Natural killer cell (primary cell): ENCODE results near the gene RNF148. TPM values are rescaled to one million over a fixed set of nuclear protein-coding genes. Genes with fewer than 3 reads are reported as not detected.

ENCODE experiments used
- ATAC-seq, 3 donors: fragments of 150-1000 bp in 2 of 3; fragments of 200-7000 bp in 1 of 3; cut with Tn5 transposase; 1 replicate in 1 of 3; 2 replicates in 2 of 3; pipeline ENCODE4 v1.10.0; 2021; ENCODE audit warnings: mild to moderate bottlenecking in 2 of 3, moderate library complexity in 2 of 3
- DNase-seq, 2 donors: peaks; one replicate each; pipeline versions ENCODE4 v3.0.0 to v3.0.0-alpha.2; 2013 to 2021; ENCODE audit warnings: mixed read lengths in 1 of 2
- H3K27ac ChIP-seq: one replicate; pipeline ENCODE4 v1.5.1; 2013; ENCODE audit warnings: mild to moderate bottlenecking, low read length
- H3K27me3 ChIP-seq: one replicate; pipeline ENCODE4 v1.6.1; 2013; ENCODE audit warnings: low read length; ENCODE audit not compliant: control insufficient read depth, insufficient read depth
- H3K36me3 ChIP-seq: one replicate; pipeline ENCODE4 v1.6.1; 2013; ENCODE audit warnings: low read length; ENCODE audit not compliant: control insufficient read depth, insufficient read depth
- H3K4me1 ChIP-seq: one replicate; pipeline ENCODE4 v1.6.1; 2013; ENCODE audit warnings: low read length; ENCODE audit not compliant: control insufficient read depth, insufficient read depth
- H3K4me3 ChIP-seq: one replicate; pipeline ENCODE4 v1.5.1; 2013; ENCODE audit warnings: low read length
- H3K9me3 ChIP-seq: one replicate; pipeline ENCODE4 v1.6.1; 2013; ENCODE audit warnings: low read length; ENCODE audit not compliant: control insufficient read depth, insufficient read depth
- H3K27ac Mint-ChIP-seq, 2 donors: one replicate each; pipeline ENCODE4 v1.8.0; 2022; ENCODE audit warnings: mild to moderate bottlenecking in 2 of 2, mixed read lengths in 2 of 2, moderate library complexity in 1 of 2
- H3K27me3 Mint-ChIP-seq, 2 donors: one replicate each; pipeline ENCODE4 v1.8.0; 2022; ENCODE audit warnings: low read depth in 2 of 2, mixed read lengths in 2 of 2
- H3K36me3 Mint-ChIP-seq: one replicate; pipeline ENCODE4 v1.8.0; 2022; ENCODE audit warnings: mixed read lengths
- H3K4me1 Mint-ChIP-seq, 2 donors: one replicate each; pipeline ENCODE4 v1.8.0; 2022; ENCODE audit warnings: mixed read lengths in 2 of 2
- H3K4me3 Mint-ChIP-seq: one replicate; pipeline ENCODE4 v1.8.0; 2022; ENCODE audit warnings: mild to moderate bottlenecking, moderate library complexity, mixed read lengths
- H3K9me3 Mint-ChIP-seq, 2 donors: one replicate each; pipeline ENCODE4 v1.8.0; 2022; ENCODE audit warnings: mixed read lengths in 2 of 2
- whole genome bisulfite sequencing: methylation state at CpG from one replicate; pipeline ENCODE4 v1.1.7; 2013; ENCODE audit warnings: missing lambda C conversion rate; ENCODE audit not compliant: insufficient coverage; 5-methylcytosine and 5-hydroxymethylcytosine counted together
- intact Hi-C: fragments of 100-400 bp; cut with micrococcal nuclease; formaldehyde crosslinking; loops from one replicate; pipeline ENCODE4 v1.14.2; 2022
- total RNA-seq, 4 donors: library from RNA; stranded (reverse); fragments of 120-200 nt in 1 of 4; gene quantifications; one replicate each; pipeline versions ENCODE4 v1.2.3 to v1.2.4, GENCODE V29; 2013 to 2022
- TF ChIP-seq, protein P1 (sequence below): fragments of 200-600 bp; IDR thresholded peaks from one replicate; pipeline ENCODE4 v1.8.0; 2022; ENCODE audit warnings: antibody characterized with exemption

RNF148 gene
- total RNA-seq, 3 donors from 2014 or later (not counting 1 experiment from before 2014, with no cell fraction given) = not detected

- H3K27ac Mint-ChIP-seq = no peak overlapping the region
These were observed 25.0 kb upstream of the RNF148 start for GRCh38 chr7:122727759-122728158.

DNA sequence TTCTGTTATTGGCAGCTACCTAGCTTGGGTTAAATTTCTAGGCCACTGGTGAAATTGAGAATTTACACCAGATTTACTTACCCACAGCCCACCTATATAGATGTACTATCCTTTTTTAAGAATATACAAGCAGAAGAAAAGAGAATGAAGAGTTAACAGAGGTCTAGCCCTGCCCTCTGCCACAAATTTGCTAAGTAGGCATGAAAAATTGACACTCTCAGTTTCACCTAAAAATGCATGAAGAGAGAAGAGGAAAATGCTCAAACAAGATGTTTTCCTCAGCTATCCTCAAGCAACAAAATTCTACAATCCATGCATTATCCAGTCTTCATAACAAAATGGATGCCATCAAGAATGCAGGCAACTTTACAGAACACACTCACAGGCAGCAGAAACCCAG lies 24.6 kb upstream of the RNF148 start:
- ATAC-seq (no peak), DNase-seq (no peak)
- Histone ChIP-seq H3K27ac (no peak overlapping the region), H3K4me1 (no peaks in the 10 kb centered on the region), H3K36me3 (no peaks in the 10 kb centered on the region), H3K4me3 (no peak overlapping the region), H3K9me3 (no peaks in the 10 kb centered on the region), H3K27me3 (no peaks in the 10 kb centered on the region)
- H3K27ac Mint-ChIP-seq = no peak overlapping the region
- no peaks in the 10 kb centered on the region for H3K36me3 Mint-ChIP-seq
- intact Hi-C loops = no loop called here
- H3K9me3 Mint-ChIP-seq = peaks cover 16 to 17% of the 10 kb centered on the region in 2 donors
- TF ChIP-seq, protein P1, sequence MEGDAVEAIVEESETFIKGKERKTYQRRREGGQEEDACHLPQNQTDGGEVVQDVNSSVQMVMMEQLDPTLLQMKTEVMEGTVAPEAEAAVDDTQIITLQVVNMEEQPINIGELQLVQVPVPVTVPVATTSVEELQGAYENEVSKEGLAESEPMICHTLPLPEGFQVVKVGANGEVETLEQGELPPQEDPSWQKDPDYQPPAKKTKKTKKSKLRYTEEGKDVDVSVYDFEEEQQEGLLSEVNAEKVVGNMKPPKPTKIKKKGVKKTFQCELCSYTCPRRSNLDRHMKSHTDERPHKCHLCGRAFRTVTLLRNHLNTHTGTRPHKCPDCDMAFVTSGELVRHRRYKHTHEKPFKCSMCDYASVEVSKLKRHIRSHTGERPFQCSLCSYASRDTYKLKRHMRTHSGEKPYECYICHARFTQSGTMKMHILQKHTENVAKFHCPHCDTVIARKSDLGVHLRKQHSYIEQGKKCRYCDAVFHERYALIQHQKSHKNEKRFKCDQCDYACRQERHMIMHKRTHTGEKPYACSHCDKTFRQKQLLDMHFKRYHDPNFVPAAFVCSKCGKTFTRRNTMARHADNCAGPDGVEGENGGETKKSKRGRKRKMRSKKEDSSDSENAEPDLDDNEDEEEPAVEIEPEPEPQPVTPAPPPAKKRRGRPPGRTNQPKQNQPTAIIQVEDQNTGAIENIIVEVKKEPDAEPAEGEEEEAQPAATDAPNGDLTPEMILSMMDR = no peak
- H3K27me3 Mint-ChIP-seq = no peaks in the 10 kb centered on the region
- no peaks in the 10 kb centered on the region for H3K4me1 Mint-ChIP-seq
- no peak overlapping the region for H3K4me3 Mint-ChIP-seq

More at GRCh38 chr7:122727759-122728158, 25.0 kb upstream of the RNF148 start:
- WGBS = no CpG with 5 or more reads among the region's 1 CpG
- ATAC-seq (no peak), DNase-seq (no peak)
- no peak overlapping the region for H3K4me3 ChIP-seq
- no peak overlapping the region for H3K27ac ChIP-seq
- no peak overlapping the region for H3K4me3 Mint-ChIP-seq
- no peaks in the 10 kb centered on the region for H3K4me1 Mint-ChIP-seq
- peaks cover 16 to 17% of the 10 kb centered on the region in 2 donors for H3K9me3 Mint-ChIP-seq
- no peaks in the 10 kb centered on the region for H3K27me3 ChIP-seq
- no peaks in the 10 kb centered on the region for H3K36me3 ChIP-seq
- no peaks in the 10 kb centered on the region for H3K9me3 ChIP-seq
- no peaks in the 10 kb centered on the region for H3K27me3 Mint-ChIP-seq
- intact Hi-C loops = no loop called here
- H3K36me3 Mint-ChIP-seq = no peaks in the 10 kb centered on the region
- TF ChIP-seq, protein P1 = no peak
- H3K4me1 ChIP-seq = no peaks in the 10 kb centered on the region

DNA sequence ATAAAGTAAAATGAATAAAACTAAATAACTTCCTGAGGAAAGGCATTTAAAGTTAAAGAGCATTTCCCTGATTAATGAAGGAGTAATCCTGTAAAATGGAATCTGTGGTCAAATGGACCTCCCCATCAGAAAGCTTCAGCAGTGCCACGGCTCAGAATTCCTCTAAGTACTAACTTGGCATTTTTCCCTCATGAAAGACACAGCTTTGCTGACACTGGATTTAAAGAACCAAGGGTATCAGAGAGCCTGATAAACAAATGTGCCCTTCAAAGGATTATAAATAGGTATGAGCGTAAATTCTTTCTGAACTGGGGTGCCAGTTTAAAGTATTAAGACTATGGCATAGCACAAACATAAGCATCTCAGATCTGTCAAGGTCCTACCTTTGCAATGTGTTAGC lies 24.2 kb upstream of the RNF148 start:
- Mint-ChIP-seq H3K9me3 (peaks cover 16 to 17% of the 10 kb centered on the region in 2 donors), H3K4me1 (no peaks in the 10 kb centered on the region), H3K27me3 (no peaks in the 10 kb centered on the region), H3K4me3 (no peak overlapping the region), H3K27ac (no peak overlapping the region), H3K36me3 (no peaks in the 10 kb centered on the region)
- intact Hi-C loops = no loop called here
- Histone ChIP-seq H3K4me1 (no peaks in the 10 kb centered on the region), H3K36me3 (no peaks in the 10 kb centered on the region), H3K4me3 (no peak overlapping the region), H3K27me3 (no peaks in the 10 kb centered on the region), H3K27ac (no peak overlapping the region), H3K9me3 (no peaks in the 10 kb centered on the region)
- ATAC-seq (no peak), DNase-seq (no peak)
- WGBS = 93% methylated on average over 2 of the region's 2 CpGs
- TF ChIP-seq, protein P1 = no peak

GRCh38 chr7:122724366-122724765 lies 21.6 kb upstream of the RNF148 start:
- H3K4me3 ChIP-seq = no peak overlapping the region
- DNase-seq (no peak), ATAC-seq (no peak)
- H3K4me1 ChIP-seq = no peaks in the 10 kb centered on the region
- H3K27ac Mint-ChIP-seq = no peak overlapping the region
- H3K36me3 Mint-ChIP-seq = peaks cover 11% of the 10 kb centered on the region
- H3K9me3 Mint-ChIP-seq = peaks cover 16 to 17% of the 10 kb centered on the region in 2 donors
- H3K4me3 Mint-ChIP-seq = no peak overlapping the region
- H3K27me3 Mint-ChIP-seq = no peaks in the 10 kb centered on the region
- no peak overlapping the region for H3K27ac ChIP-seq
- TF ChIP-seq, protein P1 = no peak
- WGBS = 88% methylated on average over 3 of the region's 4 CpGs
- H3K36me3 ChIP-seq = no peaks in the 10 kb centered on the region
- intact Hi-C loops = no loop called here
- no peaks in the 10 kb centered on the region for H3K9me3 ChIP-seq
- H3K27me3 ChIP-seq = no peaks in the 10 kb centered on the region
- no peaks in the 10 kb centered on the region for H3K4me1 Mint-ChIP-seq
